HG02981 (cell line): Measurements from ENCODE around the gene PFKP.
"Not testable (repeated sequence)": the region's sequence is repeated elsewhere in the genome, so short reads cannot be mapped to it uniquely, and the experiment has no call there.

Source experiments
- ATAC-seq: cut with Tn5 transposase; IDR thresholded peaks from one replicate; pipeline ENCODE4 v1.9.1; 2021; ENCODE audit warnings: mild to moderate bottlenecking, moderate library complexity; ENCODE audit not compliant: unreplicated experiment

The PFKP gene

DNA sequence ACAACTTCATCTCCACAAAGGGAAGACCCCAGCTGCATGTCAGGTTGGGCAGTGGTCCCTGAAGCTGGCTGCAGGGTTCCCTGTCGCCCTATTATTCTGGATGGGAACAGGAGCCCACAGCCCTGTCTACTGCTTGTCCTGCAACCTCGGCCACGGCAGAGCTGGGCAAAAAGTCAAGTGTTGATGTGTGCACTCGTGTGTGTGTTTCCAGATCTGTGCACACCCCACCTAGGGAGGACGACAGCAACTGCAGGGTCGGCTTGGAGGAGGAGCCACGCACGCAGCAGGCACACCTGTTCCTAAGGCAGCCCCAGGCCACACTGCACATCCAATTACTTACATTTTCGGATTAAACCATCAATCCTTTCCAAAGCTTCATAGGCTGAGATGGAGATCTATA is 81.6 kb downstream of the PFKP start:
- no peak for ATAC-seq

DNA sequence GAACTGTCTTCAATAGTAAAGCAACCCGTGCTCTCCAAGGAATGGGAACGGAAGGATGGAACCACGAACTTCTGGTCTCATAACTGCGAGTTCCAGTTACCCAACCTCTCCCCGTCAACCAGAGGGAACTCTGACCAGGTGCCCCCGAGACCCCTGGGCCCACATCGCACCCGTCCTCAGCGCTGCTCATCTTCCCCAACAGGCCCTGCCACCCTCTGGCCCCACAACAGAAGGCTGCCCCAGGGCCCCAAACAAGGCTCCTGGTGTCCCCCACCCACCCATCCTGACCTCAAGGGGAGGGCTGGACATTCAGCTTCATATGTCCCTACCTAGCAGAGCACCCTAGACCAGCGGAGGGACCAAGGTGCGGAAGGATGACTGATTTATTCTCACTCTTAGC is 82.6 kb downstream of the PFKP start:
- no peak for ATAC-seq

GRCh38 chr10:3150366-3150765 is 83.0 kb downstream of the PFKP start:
- no peak for ATAC-seq

DNA sequence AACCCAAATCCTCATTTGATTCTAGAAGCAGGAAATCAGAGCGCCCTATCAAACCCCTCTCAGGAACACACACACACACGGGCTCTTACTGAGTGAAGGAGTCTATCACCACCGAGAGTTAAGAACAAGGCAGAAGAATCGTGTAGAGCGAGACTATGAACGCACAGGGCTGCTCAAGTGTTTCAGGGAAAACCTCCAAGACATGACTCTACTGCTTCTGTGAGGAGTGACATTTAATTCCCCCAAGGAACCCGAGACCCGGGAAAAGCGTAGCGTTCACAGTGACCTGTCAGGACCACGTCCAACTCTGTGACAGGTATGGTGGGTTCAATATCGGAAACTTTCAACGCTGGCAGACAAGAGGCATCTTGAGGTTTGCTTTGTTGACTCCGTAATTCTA is 83.6 kb downstream of the PFKP start:
- no peak for ATAC-seq

DNA sequence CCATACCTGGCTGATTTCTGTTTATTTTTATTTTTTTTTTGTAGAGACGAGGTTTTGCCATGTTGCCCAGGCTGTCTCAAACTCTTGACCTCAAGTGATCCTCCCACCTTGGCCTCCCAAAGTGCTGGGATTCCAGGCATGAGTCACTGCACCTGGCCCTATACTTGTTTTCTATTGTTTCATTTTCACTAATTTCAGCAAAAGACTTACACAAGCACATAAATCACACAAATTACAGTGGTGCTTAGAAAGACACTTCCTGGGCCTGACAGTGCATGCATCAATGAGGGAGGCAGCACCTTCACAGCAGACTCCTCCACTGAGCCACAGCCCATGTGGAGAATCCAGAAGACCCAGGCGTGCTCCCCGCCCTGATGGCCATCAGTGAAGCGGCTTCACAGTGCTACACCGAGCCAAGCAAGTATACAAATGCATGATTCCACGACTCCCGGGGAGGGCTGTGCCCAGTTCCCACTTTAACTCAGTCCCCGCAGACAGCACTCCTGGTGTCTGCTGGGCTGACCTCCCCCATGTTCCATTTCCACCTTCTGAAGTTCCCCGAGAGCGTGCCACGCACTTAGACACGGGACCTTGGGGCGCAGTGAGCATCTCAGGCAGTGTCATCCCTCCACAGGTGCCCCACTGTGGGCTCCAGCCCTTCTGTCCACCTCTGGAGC is 84.7 kb downstream of the PFKP start:
- ATAC-seq: no peak

DNA sequence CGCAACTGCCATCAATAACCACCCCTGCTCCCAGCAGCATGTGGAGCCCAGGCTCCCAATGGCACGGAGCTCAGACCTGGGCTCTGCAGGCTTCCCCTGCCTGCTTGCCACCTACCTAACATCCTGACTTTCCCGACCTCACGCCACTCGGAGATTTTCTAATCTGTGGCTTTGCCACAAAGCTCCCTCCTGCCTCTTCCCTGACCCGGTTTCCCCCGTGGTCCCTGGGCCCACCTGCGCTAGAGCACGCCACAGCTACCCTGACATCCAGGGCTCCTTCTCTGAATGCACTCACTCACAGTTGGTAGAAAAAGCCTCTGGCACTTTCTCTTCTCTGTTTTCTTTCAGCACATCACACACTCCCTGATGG is 85.2 kb downstream of the PFKP start:
- ATAC-seq: no peak

- ATAC-seq: no peak
These were observed 87.3 kb downstream of the PFKP start for GRCh38 chr10:3154666-3155065.

DNA sequence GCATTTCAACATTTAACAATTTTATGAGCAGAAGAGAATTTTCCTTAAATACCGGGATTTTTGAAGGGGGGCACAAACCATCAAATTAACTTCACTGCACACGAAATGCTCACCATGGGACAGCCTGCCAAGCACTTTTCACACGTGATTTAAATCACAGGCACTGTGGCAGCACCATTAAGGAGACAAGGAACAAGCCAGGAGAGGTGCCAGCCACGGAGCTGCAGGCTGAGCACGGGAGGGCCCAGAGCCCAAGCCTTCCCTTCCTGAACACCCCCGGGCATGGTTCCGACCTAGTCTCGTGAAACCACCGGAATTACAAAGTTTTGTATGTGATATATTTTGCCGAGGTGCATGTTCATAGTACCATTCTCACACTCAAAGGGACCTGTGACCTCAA is 91.8 kb downstream of the PFKP start:
- no peak for ATAC-seq

GRCh38 chr10:3162533-3162932 is 95.2 kb downstream of the PFKP start:
- ATAC-seq: no peak

DNA sequence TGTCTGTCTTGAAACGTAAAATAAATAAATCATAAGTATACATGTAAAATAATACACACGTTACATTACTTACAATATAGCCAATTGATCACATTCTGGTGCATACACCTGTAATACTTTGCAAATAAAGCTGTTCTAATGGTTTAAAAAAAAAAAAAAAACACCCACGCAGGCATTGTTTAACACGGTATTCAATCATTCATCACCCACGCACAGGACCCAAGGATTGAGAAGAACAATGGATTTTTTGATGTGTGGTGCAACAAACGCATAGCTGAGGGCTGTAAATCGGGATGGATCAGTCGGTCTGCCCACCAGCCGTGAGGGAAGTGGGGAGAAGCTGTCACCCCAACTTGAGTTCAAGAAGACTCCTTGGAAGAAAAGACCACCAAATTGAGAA is 96.5 kb downstream of the PFKP start:
- ATAC-seq: no peak

DNA sequence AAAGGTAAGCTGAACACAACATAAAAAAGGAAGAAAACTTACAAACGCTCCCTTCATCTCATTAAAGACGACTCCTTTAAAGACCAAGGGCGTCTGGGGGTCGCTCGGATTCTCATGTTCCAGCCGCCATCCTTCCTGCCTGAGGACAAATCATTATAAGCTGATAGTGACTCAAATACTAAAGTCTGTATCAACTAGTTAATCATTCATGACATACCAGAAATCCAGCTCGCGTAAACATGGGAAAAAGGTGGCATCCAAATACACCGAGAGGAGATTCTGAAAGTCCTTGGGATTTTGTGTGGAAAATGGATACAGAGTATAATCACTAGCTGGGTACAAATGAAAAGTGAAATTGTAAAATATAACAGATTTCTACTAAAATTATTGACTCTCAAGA is 97.8 kb downstream of the PFKP start:
- no peak for ATAC-seq

DNA sequence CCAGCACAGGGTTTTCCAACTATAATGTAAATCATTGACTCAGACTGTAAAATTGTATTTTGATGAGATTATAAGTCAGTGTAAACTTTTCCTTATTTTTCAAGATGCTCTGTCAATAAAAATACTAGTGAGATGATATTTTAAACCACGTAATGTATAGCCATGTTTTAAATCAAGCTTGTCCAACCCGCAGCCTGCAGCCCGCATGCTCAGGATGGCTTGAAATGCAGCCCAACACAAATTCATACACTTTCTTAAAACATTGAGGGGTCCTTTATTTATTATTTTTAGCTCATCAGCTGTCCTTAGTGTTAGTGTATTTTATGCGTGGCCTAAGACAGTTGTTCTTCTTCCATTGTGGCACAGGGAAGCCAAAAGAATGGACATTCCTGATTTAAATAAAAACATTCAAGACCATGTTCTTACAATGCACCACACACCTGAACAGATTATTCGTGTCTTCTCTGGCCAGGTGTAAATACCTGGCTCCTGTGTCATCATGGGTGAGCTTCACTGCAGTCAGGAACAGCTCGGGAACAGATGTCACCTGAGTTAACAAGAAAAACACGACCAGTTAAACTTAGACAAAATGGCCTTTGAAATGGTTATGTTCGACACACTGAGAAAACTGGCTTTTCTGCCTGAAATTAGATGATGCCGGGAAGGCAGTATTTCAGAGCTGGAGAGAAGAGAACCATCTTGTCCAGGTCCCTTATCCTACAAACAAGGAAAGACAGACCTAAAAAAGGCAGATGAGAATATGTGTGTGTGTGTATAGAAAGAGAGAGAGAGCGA is 99.3 kb downstream of the PFKP start:
- ATAC-seq: no peak

GRCh38 chr10:3167611-3168330 is 100.4 kb downstream of the PFKP start:
- no peak for ATAC-seq

DNA sequence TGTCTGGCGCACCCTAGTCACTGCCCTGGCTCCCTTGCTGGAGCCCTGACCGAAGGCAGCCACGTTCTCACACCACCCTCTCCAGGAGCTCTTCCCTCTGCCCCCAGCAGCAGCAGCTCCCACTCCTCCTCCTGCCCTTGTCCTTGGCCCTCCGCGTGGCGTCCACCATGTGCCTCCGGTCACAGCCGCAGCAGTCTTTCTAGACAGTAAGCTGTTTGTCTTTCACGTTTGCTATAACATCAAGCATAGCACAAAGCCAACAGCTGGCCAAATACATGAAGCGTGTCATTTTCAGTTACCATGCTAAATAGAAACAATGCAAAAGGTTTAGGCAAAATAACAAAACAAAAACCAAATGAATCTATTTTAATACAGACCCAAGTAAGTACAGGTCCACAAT is 101.9 kb downstream of the PFKP start:
- ATAC-seq: no peak

- no peak for ATAC-seq
These were observed 102.3 kb downstream of the PFKP start for GRCh38 chr10:3169673-3170072.

GRCh38 chr10:3171488-3171887 is 104.1 kb downstream of the PFKP start:
- ATAC-seq: not testable (repeated sequence)

DNA sequence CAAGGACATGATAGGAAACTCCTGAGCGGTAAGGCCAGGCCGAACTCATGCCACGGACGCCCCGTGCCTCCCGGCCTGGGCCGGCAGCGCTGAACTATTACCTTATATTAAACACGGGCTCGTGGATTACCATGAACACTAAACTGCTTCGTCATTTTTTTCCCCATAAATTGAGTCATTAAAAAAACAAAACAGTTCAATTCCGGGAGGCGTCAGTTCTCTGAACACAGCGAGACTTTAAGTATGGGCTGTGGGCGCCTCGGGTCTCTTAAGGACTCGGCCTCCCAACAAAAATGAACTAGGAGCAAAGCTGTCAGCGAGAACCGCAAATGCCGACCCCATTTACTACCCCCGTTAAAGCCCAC is 104.7 kb downstream of the PFKP start:
- no peak for ATAC-seq

GRCh38 chr10:3172446-3173170 is 105.3 kb downstream of the PFKP start, which contains the start of gene PITRM1:
PITRM1 (minus strand) TSS chr10:3172782; CDS start chr10:3172772, 10 bp downstream.
- ATAC-seq: peak; percentile 96

GRCh38 chr10:3173171-3173878 is 106.0 kb downstream of the PFKP start:
- ATAC-seq: peak; percentile 25

- no peak for ATAC-seq
These were observed 110.7 kb downstream of the PFKP start for GRCh38 chr10:3178042-3178441.

GRCh38 chr10:3179174-3179573 is 111.8 kb downstream of the PFKP start:
- ATAC-seq: no peak
